ENCODE measurements around the gene QKI.

Gene QKI

DNA sequence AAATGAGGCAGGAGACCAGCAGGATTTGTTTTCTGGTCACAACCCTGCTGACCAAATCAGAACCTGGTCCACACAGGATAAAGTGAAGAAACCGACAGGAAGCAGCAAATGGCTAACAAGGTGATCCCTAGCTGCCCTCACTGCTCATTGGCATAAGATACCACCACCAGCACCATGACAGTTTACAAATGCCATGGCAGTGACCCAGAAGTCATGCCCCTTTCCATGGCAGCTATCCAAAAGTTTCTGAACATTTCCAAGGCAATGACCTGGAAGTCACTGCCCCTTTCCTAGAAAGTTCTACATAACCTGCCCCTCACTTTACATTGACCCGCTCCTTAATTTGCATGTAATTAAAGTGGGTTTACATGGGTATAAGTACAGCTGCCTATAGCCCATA lies 185.2 kb downstream of the QKI start:
- DNase-seq (ENCODE audit: low read depth): no peak
- TF ChIP-seq, protein P1, sequence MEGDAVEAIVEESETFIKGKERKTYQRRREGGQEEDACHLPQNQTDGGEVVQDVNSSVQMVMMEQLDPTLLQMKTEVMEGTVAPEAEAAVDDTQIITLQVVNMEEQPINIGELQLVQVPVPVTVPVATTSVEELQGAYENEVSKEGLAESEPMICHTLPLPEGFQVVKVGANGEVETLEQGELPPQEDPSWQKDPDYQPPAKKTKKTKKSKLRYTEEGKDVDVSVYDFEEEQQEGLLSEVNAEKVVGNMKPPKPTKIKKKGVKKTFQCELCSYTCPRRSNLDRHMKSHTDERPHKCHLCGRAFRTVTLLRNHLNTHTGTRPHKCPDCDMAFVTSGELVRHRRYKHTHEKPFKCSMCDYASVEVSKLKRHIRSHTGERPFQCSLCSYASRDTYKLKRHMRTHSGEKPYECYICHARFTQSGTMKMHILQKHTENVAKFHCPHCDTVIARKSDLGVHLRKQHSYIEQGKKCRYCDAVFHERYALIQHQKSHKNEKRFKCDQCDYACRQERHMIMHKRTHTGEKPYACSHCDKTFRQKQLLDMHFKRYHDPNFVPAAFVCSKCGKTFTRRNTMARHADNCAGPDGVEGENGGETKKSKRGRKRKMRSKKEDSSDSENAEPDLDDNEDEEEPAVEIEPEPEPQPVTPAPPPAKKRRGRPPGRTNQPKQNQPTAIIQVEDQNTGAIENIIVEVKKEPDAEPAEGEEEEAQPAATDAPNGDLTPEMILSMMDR (conservative IDR thresholded peaks at IDR 0.05; ENCODE audit: low read depth, low read length): no peak
- no peak overlapping the region for H3K4me3 ChIP-seq (ENCODE audit: low read depth, low read length)

DNA sequence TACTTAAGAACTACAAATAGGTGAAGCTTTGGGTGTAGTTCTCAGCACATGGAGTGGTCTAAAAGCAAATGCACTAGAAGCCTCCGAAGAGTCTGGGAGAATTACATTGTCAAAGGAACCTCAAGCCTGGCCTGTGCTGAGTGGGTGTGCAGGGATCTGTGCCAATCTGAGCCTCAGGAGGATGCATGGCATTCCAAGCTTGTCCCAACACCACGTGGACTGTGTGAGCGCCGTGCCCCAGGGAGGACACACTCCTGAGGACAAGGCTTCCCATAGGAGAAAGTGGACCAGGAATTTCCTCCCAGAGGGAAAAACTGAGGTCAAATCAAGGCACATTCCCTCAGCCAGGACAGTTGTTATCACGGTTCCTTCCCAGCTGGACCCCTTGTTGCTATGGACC lies 185.8 kb downstream of the QKI start:
- H3K4me3 ChIP-seq (ENCODE audit: low read depth, low read length): no peak overlapping the region
- TF ChIP-seq, protein P1 (conservative IDR thresholded peaks at IDR 0.05; ENCODE audit: low read depth, low read length): no peak
- DNase-seq (ENCODE audit: low read depth): no peak

DNA sequence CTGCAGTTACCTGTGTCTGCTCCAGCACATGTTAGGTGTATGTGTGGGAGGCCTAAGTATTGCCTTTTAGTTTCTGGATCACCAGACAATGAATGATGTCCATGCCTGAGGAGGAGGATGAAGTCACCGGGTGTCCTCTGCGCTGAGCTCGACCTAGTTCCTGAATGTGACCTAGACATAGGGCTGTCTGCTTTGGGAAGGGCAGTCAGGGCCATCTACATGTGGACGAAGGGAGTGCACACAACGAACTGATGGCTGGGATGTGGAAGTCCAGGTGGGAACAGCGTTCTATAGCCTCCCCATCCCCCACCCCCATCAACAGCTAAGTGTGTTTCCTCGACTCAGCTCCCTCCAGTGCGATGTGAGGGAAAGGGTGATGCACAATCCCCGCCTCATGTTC lies 186.3 kb downstream of the QKI start:
- TF ChIP-seq, protein P1 (conservative IDR thresholded peaks at IDR 0.05; ENCODE audit: low read depth, low read length): no peak
- no peak overlapping the region for H3K4me3 ChIP-seq (ENCODE audit: low read depth, low read length)
- no peak for DNase-seq (ENCODE audit: low read depth)

DNA sequence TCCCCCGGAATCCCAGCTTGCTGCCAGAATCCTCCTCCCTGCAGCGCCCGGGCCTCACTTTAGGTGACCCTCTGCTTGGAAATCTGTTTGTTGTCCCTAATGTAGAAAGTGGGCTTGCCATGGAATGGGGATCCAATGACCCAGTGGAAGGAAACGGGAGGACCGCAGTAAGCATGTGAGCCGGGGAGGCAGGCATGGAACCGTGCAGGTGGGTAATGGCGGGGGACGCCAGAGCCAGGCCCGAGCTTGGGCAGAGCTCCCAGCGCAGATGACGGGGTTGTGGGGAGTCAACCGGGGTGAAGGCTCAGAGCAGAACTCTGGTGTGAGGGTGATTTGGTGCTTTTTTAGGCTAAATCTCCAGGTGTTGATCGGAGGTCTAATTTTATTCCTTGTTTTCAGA lies 188.3 kb downstream of the QKI start:
- no peak for DNase-seq (ENCODE audit: low read depth)
- TF ChIP-seq, protein P1 (conservative IDR thresholded peaks at IDR 0.05; ENCODE audit: low read depth, low read length): no peak
- H3K4me3 ChIP-seq (ENCODE audit: low read depth, low read length): no peak overlapping the region

DNA sequence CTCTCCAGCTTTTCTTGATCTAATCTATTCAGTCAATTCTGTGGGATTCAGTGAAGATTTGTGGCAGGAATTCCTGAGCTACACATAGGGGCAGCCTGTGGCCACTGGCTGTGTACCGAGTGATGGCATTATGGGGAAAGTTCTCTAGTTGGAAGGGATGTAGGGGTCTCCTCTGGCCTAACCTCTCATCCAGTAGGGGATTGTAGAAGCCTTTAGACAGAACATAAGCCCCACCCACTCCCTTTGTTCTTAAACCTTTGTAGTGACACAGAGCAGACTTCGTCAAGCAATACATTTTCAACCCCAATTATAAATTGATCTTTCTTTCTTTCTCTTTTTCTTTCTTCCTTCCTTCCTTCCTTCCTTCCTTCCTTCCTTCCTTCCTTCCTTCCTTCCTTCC lies 188.9 kb downstream of the QKI start:
- TF ChIP-seq, protein P1 (conservative IDR thresholded peaks at IDR 0.05; ENCODE audit: low read depth, low read length): no peak
- DNase-seq (ENCODE audit: low read depth): no peak
- H3K4me3 ChIP-seq (ENCODE audit: low read depth, low read length): no peak overlapping the region

DNA sequence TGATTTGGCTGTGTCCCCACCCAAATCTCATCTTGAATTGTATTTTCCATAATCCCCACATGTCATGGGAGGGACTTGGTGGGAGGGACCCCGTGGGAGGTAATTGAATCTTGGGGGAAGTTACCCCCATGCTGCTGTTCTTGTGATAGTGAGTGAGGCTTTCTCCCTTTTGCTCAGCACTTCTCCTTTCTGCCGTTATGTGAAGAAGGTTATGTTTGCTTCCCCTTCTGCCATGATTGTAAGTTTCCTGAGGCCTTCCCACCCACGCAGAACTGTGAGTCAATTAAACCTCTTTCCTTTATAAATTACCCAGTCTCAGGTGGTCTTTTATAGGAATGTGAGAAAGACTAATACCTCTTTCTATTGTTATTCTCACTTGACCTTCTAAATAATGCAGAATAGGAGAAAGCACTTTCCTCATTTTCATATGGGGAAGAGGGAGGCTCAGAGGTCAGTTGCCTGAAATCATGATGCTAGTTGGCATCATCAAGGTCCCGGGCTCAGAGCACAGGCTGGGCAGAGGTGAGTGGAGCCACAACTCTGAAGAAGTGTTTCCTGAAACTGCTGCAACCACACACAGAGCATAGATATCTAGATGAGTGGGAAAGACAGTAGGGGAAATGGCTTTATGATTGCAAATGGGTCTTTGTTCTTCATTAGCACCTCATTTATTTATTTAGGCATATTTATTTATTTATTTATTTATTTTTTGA lies 191.0 kb downstream of the QKI start:
- DNase-seq (ENCODE audit: low read depth): no peak
- TF ChIP-seq, protein P1 (conservative IDR thresholded peaks at IDR 0.05; ENCODE audit: low read depth, low read length): no peak
- no peak overlapping the region for H3K4me3 ChIP-seq (ENCODE audit: low read depth, low read length)

DNA sequence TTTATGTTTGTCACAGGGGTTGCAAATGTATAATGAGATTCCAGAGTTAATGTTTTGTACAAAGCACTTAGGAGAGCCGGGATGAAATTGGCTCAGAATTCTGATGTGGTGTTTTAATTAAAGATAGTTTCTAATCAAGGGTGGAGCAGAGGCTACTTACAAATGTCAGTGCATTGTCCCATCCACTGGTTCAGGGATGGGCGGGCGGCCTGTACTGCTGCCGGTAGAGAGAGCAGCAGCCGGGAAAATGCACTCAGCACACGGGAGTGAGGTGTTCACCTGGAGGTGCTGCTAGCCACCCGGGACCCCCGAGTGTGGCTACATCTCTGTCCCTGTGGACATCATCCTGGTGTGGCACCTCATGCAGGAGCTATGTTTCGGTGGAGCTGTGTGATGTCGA lies 193.3 kb downstream of the QKI start:
- no peak overlapping the region for H3K4me3 ChIP-seq (ENCODE audit: low read depth, low read length)
- TF ChIP-seq, protein P1 (conservative IDR thresholded peaks at IDR 0.05; ENCODE audit: low read depth, low read length): no peak
- no peak for DNase-seq (ENCODE audit: low read depth)

Data from choroid plexus epithelial cell (primary cell).